HEK293 (cell line): Measurements from ENCODE around the gene NANOS3.

ENCODE experiments used
- MYNN ChIP-seq: fragments of 450-650 bp; formaldehyde crosslinking; IDR thresholded peaks from 2 replicates; pipeline ENCODE4 v1.5.1; 2016; ENCODE audit warnings: missing biosample characterization, missing genetic modification characterization, borderline replicate concordance
- TF ChIP-seq, protein P1 (sequence below): fragments of 450-650 bp; formaldehyde crosslinking; IDR thresholded peaks from 2 replicates; pipeline ENCODE4 v1.5.1; 2016; ENCODE audit warnings: missing biosample characterization, missing genetic modification characterization

DNA sequence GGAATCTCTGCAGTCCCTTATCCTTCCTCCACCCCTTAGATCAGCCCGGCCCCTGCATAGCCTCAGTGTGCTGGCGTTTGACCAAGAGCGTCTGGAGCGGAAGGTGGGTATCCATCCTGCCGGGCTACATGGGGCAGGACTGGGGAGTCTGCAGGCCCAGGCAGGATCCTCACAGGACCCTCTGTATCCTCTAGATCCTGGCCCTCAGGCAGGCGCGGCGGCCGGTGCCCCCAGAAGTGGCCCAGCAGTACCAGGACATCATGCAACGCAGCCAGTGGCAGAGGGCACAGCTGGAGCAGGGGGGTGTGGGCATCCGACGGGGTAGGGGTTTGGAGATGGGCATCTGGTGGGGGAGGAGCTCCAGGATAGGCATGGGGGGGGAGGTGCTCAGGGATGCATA, 52.4 kb downstream of the NANOS3 start:
- TF ChIP-seq, protein P1, sequence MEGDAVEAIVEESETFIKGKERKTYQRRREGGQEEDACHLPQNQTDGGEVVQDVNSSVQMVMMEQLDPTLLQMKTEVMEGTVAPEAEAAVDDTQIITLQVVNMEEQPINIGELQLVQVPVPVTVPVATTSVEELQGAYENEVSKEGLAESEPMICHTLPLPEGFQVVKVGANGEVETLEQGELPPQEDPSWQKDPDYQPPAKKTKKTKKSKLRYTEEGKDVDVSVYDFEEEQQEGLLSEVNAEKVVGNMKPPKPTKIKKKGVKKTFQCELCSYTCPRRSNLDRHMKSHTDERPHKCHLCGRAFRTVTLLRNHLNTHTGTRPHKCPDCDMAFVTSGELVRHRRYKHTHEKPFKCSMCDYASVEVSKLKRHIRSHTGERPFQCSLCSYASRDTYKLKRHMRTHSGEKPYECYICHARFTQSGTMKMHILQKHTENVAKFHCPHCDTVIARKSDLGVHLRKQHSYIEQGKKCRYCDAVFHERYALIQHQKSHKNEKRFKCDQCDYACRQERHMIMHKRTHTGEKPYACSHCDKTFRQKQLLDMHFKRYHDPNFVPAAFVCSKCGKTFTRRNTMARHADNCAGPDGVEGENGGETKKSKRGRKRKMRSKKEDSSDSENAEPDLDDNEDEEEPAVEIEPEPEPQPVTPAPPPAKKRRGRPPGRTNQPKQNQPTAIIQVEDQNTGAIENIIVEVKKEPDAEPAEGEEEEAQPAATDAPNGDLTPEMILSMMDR, result no peak
- no peak for TF ChIP-seq MYNN (tag by site-specific recombination)
